ENCODE data around the gene C19orf44. TPM values are rescaled to one million over a fixed set of nuclear protein-coding genes. Genes with fewer than 3 reads are reported as not detected.
"Not testable (repeated sequence)": the region's sequence is repeated elsewhere in the genome, so short reads cannot be mapped to it uniquely, and the experiment has no call there.

Gene C19orf44
- total RNA-seq, 1 donor from 2014 or later = 7.4 TPM

GRCh38 chr19:16463991-16464575 lies 32.1 kb upstream of the C19orf44 start:
- no peak overlapping the region for H3K4me3 ChIP-seq
- H3K27me3 ChIP-seq = no peaks in the 10 kb centered on the region
- DNase-seq (ENCODE audit: extremely low spot score in 2 of 2) = no peak
- TF ChIP-seq POLR2A (IDR thresholded peaks at IDR 0.05) (no peak), CTCF (IDR thresholded peaks at IDR 0.05) (no peak), POLR2AphosphoS5 (IDR thresholded peaks at IDR 0.05; ENCODE audit: insufficient read depth in 1 of 2, low read depth in 1 of 2) (no peak)
- intact Hi-C loops (cut with DNase I) = no loop called here
- no peaks in the 10 kb centered on the region for H3K9me3 ChIP-seq
- H3K36me3 ChIP-seq = no peaks in the 10 kb centered on the region
- H3K4me1 ChIP-seq = peaks cover 72% of the 10 kb centered on the region
- peak overlapping the region; percentile 62 for H3K27ac ChIP-seq

- Histone ChIP-seq H3K9me3 (no peaks in the 10 kb centered on the region), H3K27ac (no peak overlapping the region), H3K4me1 (peaks cover 75% of the 10 kb centered on the region), H3K4me3 (no peak overlapping the region), H3K36me3 (no peaks in the 10 kb centered on the region), H3K27me3 (no peaks in the 10 kb centered on the region)
- intact Hi-C loops (cut with DNase I) = no loop called here
- TF ChIP-seq POLR2AphosphoS5 (IDR thresholded peaks at IDR 0.05; ENCODE audit: insufficient read depth in 1 of 2, low read depth in 1 of 2) (no peak), POLR2A (IDR thresholded peaks at IDR 0.05) (no peak), CTCF (IDR thresholded peaks at IDR 0.05) (no peak)
- DNase-seq (ENCODE audit: extremely low spot score in 2 of 2) = no peak
These were observed 31.0 kb upstream of the C19orf44 start for GRCh38 chr19:16465239-16465638.

- H3K4me3 ChIP-seq; intact Hi-C loops (cut with DNase I); H3K27ac ChIP-seq; H3K36me3 ChIP-seq; DNase-seq (ENCODE audit: extremely low spot score in 2 of 2); H3K9me3 ChIP-seq; H3K27me3 ChIP-seq: not testable (repeated sequence)
- H3K4me1 ChIP-seq = peaks cover 77% of the 10 kb centered on the region
These were observed 29.3 kb upstream of the C19orf44 start for GRCh38 chr19:16466802-16467427.

- no peaks in the 10 kb centered on the region for H3K27me3 ChIP-seq
- H3K4me1 ChIP-seq = peaks cover 70% of the 10 kb centered on the region
- TF ChIP-seq POLR2A (IDR thresholded peaks at IDR 0.05) (no peak), POLR2AphosphoS5 (IDR thresholded peaks at IDR 0.05; ENCODE audit: insufficient read depth in 1 of 2, low read depth in 1 of 2) (no peak), CTCF (IDR thresholded peaks at IDR 0.05) (no peak)
- H3K4me3 ChIP-seq = no peak overlapping the region
- intact Hi-C loops (cut with DNase I) = no loop called here
- H3K36me3 ChIP-seq = no peaks in the 10 kb centered on the region
- DNase-seq (ENCODE audit: extremely low spot score in 2 of 2) = no peak
- H3K9me3 ChIP-seq = no peaks in the 10 kb centered on the region
- H3K27ac ChIP-seq = no peak overlapping the region
These were observed 28.6 kb upstream of the C19orf44 start for GRCh38 chr19:16467581-16467980.

DNA sequence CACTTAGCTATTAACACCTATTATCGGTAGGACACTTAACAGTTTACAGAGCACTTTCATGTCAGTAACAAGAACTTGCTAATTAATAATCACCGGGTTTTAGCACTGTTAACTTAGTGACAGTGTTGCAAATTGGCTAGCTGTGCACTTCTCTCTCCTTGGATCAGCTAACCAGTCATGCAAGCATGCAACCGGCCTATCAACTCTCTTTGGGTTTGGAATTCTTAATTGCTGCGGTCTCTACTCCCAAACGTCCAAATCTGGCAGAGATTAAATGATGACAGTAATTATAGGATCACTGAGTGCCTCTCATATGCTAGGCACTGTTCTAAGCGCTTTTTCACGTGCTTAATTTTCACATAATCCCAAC lies 25.7 kb upstream of the C19orf44 start:
- no peak for DNase-seq (ENCODE audit: extremely low spot score in 2 of 2)
- no peak for TF ChIP-seq CTCF (IDR thresholded peaks at IDR 0.05)
- TF ChIP-seq POLR2AphosphoS5 (IDR thresholded peaks at IDR 0.05; ENCODE audit: insufficient read depth in 1 of 2, low read depth in 1 of 2) = no peak
- TF ChIP-seq POLR2A (IDR thresholded peaks at IDR 0.05) = no peak
- intact Hi-C loops (cut with DNase I) = no loop called here
- H3K36me3 ChIP-seq = no peaks in the 10 kb centered on the region
- no peaks in the 10 kb centered on the region for H3K9me3 ChIP-seq
- no peaks in the 10 kb centered on the region for H3K27me3 ChIP-seq
- H3K27ac ChIP-seq = peak overlapping the region; percentile 91
- H3K4me1 ChIP-seq = peaks cover 43% of the 10 kb centered on the region
- peak overlapping the region; percentile 81 to 88 for H3K4me3 ChIP-seq

Data from vagina (tissue), 2 donors.